Retina (tissue), 1 donor: ENCODE data around the gene PKMYT1.
A peak's percentile ranks its signal among the peaks of the same experiment; 100 is the strongest.

Experiments used
- DNase-seq: peaks from one replicate; pipeline ENCODE4 v3.0.0-alpha.2; 2016

The PKMYT1 gene

DNA sequence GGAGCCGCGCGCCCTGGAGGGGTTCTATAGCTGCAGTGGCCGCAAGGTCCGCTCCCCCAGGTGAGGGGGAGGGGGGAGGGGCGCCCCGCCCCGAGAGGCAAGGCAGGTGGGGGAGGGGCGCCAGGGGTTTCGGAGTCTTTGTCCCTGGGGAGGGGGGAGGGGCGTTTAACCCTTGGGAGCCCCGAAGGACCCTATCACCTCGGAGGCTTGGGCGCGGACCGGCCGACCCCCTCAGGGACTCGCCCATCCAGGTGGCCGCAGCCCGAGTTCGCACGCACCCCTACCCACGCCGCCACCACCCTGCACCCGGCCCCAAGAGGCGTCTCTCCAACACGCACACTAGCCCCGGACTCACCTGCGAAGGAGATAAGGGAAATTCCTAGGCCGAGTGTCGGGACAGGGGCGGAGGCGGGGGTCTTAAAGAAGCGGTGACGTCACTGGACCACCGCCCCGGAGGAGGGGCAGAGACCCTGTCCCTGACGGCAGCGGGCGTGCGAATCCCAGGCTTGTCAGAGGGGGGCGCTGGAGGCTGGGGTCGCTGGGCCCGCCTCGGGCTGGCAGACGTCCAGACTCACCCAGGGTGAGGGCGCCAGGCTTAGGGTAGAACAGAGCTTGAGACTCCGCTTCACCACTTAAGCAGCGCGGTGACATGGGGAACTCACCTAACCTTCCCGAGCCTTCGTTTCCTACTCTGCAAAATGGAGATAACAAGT is 37.7 kb upstream of the PKMYT1 start, which contains the start of gene CLDN6:
TSS of gene CLDN6 (minus strand) at position 390 of the 713 bp plus-strand sequence. CDS start 2,162 bp downstream, outside the sequence.
- peak; percentile 61 for DNase-seq

DNA sequence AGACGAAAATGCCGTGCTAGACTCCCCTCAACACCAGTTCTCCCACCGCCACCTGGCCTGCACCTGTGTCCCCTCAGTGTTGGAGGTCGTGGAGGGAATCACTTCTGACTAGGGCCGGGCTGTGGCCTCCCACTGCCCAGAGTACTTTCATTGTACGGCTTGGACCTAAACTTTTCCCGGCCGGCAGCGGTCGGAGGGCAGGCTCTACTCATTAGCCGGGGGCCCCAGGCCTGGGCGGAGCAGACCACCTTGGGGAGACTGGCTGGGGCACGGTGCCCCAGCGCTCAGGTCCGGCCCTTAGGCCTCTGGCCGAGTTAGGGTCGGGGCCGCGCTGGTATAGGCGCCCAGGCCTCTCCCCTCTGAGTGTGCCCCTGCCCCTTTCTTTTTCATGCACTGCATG is 37.1 kb upstream of the PKMYT1 start:
- no peak for DNase-seq

DNA sequence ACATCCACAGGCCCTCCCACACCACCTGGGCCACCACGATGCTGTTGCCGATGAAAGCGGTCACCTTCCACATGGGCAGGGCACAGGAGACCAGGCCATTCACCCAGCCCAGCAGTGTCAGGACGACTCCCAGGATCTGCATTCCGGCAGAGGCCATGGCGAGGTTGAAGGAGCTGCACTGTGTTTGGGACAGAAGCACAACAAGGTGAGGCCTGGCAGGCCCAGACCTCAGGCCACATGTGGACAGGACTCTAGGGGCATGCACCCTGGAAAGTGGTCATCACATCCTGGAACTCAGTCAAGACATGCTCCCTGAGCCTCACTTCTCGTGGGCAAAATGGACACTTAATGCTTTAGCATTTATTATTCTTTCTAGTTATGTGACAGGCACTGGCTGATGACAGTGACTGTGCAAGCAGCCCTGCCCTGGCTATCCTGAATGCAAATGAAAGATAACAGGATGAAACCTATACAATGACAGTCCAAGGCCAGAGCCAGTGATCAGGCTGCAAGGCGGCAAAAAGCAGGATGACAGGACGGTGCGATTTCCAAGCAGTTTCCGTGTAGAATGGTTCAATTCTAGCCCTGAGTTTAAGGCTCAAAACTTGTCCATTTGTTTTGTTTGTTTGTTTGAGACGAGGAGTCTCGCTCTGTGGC is 35.7 kb upstream of the PKMYT1 start:
- DNase-seq = no peak

DNA sequence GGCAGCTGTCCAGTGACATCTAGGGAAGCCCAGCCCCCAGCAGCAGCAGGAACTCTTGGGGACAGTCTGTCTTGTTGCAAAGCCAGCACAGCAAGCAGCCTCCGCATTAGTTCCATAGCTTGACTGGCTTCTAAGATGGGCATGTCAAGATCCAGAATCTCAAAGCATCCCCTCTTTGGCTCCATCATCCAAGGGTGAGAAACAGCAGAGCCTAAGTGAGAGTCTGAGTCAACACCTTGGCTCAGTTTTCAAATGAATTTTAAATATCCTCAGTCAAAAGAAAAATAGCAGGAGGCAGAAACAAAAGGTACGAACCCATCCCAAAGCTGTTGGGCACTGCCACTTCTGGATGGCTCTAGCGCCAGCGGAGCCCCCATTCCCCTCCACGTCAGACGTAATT is 34.7 kb upstream of the PKMYT1 start:
- DNase-seq = no peak

DNA sequence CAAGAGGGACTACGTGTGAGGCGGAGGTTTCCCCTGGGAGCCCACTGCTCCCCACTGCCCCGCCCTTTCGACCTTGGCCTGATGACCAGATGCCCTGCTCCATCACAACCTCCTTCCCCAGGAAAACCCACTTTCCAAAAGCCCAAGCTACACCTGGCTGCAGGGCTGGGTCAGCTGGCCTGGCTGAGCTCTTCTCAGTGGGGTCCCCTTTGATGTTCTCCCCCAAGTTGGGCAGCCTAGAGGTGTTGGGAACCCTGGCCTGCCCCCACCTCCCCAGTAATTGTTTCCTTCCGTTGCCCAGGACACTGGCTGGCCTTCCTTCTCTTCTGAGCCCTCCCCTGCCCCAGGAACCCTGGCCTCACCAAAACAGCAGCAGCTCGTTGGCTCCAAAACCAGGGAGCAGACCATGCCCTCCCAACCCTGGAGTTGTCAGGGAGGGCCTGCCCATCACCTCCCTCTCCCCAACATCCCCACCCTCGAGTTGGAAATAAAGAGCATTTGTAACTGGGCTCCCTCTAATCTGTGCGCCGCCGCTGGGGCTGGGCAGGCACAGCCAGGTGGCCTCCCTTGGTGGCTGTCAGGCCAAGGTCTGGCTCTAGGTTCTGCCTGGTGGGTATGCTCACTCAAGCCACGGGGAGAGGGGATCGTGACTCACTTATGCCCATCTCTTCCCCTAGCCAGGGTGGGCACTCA is 33.9 kb upstream of the PKMYT1 start:
- DNase-seq = no peak

DNA sequence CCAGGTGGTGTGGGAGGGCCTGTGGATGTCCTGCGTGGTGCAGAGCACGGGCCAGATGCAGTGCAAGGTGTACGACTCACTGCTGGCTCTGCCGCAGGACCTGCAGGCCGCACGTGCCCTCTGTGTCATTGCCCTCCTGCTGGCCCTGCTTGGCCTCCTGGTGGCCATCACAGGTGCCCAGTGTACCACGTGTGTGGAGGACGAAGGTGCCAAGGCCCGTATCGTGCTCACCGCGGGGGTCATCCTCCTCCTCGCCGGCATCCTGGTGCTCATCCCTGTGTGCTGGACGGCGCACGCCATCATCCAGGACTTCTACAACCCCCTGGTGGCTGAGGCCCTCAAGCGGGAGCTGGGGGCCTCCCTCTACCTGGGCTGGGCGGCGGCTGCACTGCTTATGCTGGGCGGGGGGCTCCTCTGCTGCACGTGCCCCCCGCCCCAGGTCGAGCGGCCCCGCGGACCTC is 33.3 kb upstream of the PKMYT1 start:
- no peak for DNase-seq

DNA sequence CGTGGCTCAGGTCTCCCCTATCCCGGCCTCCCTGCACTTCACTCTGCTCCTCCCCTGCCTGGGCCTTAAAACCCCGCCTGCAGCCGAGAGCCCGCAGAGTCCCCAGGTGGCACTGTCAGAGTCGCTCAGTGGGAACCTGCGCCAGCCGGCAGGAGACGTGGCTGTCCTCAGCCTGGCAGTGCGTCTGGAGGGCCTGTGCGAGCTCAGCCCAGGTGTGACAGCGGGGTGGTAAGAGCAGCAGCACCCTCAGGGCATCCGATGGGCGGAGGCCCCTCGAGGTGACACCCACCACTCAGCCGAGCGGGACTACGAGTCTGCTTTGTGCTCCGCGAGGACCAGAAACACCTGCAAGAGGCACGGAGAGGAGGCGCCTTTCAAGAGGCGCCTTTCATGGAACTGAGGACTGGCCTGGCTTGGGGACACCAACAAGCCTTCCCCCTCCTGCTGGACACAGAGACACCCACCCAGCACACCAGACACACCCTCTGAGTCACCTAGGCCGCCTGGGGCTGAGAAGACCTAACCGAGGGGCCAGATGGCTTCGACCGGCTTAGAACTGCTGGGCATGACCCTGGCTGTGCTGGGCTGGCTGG is 32.7 kb upstream of the PKMYT1 start, which contains the start of gene CLDN9:
TSS of gene CLDN9 (plus strand) at position 96 of the 593 bp plus-strand sequence. CDS start at position 536, 440 bp downstream.
- no peak for DNase-seq

DNA sequence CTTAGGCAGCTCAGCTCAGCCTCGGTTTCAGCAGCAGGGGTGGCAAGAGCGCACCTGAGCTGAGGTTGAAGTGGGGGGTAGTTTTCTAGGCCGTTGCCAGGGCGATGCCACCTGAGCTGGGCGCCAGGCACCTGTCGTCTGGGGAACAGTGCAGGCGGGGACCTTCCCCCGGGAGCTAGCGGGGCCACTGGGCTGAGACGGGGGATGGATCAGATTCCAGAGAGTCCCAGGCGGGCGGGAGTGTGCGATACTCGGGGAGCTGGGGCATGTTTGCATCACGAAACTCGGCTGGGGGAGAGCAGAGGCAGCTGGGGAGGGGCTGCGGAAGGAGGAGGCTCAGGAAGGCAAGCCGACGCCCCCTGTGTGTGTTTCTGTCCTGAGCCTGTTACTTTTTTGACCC is 32.0 kb upstream of the PKMYT1 start:
- DNase-seq = no peak

DNA sequence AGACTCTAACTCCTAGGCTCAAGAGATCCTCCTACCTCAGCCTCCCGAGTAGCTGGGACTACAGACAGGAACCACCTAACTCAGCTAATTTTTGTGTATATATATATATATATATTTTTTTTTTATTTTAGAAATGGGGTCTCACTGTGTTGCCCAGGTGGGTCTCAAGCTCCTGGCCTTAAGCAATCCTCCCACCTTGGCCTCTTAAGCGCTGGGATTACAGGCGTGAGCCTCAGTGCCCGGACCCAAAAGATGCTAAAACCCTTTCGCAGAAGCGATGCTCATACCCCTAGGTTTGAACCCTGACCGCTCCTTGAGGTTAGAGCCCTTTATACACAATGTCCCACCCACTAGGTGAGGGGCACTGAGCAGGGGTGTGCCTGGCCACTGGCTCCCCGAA is 30.3 kb upstream of the PKMYT1 start:
- no peak for DNase-seq

DNA sequence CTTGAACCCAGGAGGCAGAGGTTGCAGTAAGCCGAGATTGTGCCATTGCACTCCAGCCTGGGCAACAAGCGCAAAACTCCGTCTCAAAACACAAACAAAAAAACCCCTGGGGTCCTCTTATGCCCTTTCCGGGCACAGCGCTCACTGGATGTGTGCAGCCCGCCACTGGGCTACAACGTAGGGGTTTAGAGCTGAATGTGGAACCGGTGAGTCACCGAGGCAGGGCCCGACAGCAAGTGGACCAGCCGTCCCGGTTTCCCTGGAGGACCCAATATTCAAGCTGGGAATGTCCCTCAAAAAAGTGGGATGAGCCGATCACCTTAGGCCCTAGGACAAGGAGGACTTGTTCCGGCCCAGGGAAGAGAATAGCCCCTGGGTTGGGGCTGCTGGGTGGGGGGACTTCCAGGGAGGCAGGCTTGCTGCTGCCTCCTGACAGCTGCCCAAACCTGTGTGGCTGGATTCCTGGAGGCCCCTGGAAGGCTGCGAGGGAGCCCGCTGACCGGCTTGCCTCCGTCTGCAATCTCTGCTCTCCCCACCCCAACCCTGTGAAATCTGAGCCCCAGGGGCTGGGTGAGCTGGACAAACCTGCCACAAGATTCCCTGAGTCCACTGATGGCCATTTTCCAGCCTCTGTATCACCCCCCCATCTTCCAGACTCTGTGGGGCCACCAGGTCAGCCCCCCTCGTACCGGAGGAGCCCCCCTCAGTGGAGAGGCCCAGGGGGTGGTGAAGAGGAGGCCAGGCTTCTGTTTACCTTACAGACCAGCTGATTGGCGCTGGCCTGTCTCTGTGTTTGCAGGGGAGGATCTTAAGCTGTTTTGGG is 29.5 kb upstream of the PKMYT1 start:
- peak; percentile 15 for DNase-seq

DNA sequence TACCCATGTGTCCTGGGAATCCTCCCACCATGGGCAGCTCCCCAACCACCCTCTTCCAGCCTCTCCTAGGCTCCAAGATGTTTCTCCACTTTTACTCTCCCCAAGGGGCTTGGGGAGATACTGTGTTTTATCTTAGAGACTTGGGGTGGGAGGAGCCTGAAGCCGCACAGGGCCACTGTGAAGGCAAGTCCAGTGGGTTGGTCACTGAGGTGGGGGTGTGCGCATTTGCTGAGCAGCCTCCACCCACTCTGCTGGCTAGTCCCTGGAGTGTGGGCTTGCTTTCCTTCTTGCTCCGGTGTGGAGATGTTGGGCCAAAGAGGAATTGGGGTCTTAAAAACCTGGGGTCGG is 28.4 kb upstream of the PKMYT1 start:
- DNase-seq = no peak

DNA sequence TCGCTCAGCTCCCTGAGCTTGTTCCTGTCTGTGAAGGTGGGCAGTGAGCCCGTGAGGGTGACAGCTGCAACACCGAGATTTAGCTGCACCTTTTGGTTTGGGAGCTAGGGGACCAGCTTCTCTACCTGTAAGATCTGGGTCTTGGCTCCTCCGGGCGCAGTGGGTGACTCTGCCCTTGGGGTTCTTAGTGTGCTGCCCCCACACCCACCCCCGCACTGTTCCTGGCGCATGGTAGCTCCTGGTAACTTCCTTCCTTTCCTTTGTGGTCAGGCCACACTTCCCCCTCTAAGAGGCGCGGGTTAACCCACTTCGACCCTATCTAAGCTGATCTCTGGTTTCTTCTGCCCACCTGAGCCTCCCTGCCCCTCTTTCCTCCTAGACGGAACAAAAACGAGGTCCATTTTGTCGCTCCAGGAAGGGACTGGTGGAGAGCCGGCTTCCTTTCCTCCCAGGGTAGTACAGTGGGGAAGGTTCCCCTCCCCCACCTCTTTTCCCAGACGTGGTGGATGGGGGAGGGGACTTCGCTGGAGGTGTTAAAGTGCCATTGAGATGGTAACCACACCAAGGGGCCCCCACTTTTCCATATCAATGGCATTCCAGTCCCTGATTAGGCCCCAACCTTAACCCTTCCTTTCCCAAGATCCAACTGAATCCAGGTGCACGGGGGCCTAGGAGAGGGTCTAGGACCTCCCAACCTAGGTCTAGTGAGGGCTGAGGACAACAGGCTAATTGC is 27.9 kb upstream of the PKMYT1 start:
- DNase-seq = no peak

DNA sequence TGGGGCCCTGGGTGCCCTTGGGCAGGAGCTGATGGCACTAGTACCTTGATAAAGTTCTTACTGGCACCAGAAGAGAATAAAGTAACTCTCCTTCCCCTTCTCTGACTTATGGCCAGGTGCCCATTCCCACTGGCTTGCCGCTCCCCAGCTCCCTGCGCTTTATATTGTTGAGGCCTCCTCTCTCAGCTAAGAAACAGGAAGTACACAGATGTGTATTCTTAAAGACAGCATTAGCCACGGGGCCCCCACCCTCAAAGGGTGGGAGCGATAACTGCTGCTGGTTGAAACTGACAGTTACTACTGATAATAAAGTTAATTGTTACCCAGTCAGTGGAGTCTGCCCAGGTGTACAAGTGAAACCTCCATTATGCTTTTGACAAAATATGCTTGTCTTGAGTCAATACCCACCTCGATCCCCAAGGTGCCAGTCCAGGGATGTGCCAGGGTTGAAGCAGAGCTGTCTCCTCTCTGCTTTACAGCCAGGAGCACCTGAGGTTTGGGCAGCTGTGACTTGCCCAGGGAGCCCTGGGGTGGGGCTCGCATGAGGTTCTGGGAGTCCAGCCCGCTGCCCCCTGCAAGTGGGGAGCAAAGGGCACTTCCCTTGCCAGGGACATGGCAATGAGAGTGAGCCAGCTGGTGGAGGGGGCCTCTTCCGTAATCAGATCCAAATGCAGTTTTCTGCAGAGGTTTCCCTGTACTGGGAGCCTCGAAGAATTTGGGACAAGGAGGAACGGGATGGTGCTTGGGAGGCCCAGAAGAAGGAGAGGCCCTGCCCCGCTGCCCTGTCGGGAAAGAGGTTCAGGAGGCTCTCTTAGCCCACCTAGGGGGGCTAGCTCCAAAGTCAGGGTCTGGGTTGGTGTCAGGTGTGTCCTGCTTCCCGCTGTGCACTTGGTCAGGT is 27.1 kb upstream of the PKMYT1 start:
- DNase-seq = no peak

DNA sequence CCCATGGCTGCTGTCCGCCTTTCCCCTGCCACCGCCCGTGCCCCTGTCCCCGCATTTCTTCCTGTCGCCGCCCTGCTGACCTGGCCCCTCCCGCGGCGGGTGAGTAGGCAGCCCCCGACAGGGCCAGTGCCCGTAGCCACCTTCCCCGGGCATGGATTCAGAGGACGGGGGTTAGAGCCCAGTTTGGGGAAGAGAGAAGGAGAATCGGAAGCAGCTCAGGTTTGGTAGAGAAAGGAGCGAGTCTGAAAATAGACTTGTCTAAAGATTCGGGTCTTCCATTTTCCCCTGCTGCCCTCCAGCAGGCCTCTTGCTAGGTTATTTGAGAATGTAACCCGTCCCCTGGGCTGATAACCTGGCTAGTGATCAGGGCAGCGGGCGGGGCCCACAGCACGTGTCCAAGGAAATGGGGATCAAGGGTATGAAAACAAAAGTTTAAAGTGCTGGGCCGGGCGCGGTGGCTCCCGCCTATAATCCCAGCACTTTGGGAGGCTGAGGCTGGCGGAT is 24.6 kb upstream of the PKMYT1 start:
- no peak for DNase-seq

DNA sequence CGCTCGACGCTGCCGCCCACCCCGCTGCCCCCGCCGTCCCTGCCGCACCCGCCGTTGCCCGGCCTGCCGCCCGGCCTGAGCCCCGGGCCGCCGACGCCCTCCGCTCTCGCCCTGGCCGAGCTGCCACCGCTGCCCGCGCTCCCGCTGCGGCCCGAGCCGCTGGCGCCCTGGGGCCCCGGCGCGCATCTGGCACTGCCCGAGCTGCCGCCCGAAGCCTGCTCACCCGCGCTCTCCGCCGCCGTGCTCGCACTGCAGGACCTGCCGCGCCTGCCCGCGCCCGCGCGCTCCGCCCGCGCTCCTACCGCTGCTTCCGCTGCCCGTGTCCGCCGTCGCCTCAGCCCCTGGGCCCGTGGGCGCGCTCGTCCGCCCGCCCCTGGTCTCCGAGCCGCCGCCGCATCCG is 24.1 kb upstream of the PKMYT1 start:
- DNase-seq = no peak

DNA sequence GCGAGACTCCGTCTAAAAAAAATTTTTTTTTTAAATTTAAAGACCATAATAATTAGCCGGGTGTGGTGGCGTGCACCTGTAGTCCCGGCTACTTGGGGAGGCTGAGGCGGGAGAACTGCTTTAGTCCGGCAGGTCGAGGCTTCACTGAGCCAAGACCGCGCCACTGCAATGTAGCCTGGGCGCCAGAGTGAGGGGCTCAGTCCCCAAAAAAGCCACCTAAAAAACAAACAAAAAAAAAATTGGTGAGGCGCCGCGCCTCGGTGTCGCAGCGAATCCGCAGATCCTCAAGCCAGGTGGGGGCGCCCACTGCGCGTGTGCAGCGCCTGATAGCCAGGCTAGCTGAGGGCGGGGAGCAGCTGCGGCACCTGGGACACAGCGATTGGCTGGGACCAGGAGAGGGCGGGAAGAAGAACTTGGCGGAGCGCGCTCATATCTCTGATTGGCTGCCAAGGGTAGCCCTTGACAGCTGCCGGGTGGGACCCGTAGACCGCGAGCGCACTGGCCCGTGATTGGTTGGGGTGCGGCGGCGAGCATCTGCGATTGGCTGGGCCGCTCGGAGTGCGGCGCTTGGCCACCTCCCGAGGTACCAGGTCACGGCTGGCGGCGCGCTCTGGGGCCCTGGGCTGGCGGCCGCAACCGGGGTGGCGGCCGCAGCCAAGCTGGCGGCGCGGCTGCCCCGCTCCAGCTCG is 23.5 kb upstream of the PKMYT1 start:
- peak; percentile 97 for DNase-seq

DNA sequence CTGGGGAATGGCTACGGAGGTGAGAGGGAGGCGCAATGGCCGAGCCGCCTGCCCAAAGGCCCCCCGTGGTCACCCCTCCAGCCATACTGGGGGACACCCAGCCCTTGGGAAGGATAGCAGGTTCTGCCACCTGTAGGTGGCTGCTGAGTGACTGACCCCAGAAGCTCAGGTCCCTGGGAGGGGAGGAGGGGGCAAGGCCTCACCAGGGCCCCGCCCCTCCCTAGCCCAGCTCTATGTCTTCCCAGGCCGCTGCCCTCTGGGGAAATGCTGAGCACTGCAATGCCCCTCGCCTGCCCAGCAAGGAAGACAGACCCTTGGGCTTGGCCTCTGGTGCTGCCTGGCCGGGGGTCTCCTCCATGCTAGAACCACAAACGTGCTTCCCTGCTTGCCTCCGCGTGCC is 21.1 kb upstream of the PKMYT1 start:
- DNase-seq = no peak

DNA sequence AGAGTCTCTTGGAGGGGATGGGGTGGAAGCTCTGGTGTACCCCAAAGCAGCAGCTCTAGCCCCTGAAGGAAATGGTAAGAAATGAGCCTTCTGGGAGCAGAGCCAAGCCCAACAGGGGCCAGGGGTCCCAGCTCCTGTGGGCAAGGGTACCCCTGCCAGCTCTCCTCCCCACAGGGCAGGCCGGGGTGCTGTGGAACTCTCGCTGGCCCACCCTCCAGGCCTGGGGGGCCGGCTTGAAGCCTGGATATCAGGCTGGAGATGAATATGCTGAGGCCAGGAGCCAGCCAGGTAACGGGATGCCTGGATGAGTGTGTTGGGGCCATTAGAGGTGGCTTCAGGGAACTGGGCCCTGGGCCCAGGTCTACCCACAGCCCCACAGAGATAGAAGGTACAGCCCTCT is 20.3 kb upstream of the PKMYT1 start:
- no peak for DNase-seq

DNA sequence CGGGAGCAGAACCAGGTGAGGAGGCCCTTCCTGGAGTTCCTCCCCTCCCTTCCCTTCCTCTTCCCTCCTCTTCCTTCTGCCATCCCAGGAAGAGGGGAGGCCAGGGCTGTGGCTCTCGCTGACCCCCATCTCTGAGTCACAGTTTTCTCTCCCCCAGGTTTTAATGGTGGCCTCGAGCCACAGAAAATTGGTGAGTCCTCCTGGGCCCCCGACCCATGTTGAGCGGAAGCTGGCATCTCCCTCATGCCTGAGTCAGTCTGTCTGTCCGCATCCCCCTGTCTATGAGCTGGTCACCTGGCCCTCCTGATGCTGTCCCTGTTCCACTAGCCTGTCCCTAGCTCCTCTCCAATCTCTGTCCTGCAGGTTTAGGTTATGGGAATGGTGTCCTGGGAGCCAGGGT is 19.7 kb upstream of the PKMYT1 start:
- no peak for DNase-seq

DNA sequence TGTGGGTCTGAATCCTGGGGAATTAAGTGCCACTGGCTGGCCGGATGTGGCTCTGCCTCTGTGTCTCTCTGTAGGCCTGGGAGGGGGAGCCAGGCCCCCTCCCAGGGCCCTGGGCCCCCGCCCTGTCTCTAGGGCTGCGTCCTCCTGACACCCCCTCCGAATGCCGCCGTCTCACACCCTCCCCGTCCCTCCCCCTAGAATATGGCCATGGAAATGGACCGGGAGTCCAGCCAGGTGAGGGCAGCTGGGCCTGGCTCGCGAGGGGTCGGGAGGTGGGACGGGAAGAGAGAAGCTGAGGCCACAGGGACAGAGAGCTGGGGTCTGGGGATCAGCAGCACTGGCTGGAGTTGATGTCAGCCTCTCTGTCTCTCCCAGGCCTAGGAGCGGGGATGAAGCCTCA is 16.1 kb upstream of the PKMYT1 start:
- DNase-seq = no peak
